DMS153 (cell line): ENCODE results near the gene ZSCAN26.

Experiments
- DNase-seq: peaks from one replicate; lab custom pipeline; 2025; lab: John Stamatoyannopoulos, UW

The ZSCAN26 gene

GRCh38 chr6:28322661-28323060, 55.7 kb downstream of the ZSCAN26 start:
- no peak for DNase-seq

GRCh38 chr6:28323813-28324424, 57.0 kb downstream of the ZSCAN26 start:
- DNase-seq: no peak

- DNase-seq: no peak
Observed at GRCh38 chr6:28326371-28326948, 59.5 kb downstream of the ZSCAN26 start.
